NCI-H1092 (cell line): ENCODE data around the gene WAPL.
"Not testable (repeated sequence)": the region's sequence is repeated elsewhere in the genome, so short reads cannot be mapped to it uniquely, and the experiment has no call there.

ENCODE experiments used
- DNase-seq: peaks from one replicate; lab custom pipeline; 2025; lab: John Stamatoyannopoulos, UW

The WAPL gene

DNA sequence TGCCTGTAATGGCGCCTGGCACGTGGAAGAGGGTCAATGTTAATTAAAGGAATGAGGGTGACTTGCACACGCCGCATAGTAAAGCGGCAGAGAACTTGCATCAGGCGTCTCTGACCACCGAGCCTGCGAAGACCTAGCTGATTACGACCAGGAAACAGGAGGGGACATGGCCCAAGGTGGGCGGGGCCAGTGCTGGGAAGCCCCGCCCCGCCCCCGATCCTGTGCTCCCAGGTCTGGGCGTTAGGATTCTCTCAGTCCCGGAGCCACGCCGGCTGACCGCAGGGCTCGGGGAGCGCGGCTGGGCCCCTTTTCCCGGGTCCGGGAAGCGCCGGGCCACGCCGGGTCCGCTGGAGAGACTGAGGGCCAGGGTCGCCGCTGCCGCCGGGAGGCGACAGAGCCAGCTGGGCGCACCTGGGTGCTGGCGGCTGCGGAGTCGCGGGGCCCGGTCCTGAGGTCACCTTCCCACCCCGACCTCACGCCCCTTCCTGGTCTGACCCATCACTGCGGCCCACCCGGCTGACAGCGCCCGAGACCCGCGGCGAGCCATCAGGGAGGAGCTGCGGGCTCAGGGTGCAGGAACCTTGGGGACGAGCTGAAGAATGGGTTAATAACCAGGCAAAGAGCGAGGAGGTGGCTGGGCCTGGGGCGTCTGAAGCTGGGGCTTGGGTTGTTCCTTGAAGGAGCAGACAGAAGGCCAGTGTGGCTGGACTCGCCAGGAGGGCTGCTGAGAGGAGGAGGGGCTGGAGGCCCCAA lies 132.0 kb downstream of the WAPL start:
- no peak for DNase-seq

DNA sequence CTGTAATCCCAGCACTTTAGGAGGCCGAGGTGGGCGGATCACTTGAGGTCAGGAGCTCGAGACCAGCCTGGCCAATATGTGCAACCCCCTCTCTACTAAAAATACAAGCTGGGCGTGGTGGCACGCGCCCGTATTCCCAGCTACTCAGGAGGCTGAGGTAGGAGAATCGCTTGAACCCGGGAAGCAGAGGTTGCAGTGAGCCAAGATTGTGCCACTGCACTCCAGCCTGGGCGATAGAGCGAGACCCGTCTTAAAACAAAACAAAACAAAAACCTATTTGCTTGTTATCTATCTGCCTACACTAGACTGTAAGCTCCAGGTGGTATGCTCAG lies 132.5 kb downstream of the WAPL start:
- DNase-seq: not testable (repeated sequence)

GRCh38 chr10:86388119-86388704 lies 133.4 kb downstream of the WAPL start:
- DNase-seq: no peak

GRCh38 chr10:86387178-86387794 lies 134.3 kb downstream of the WAPL start:
- DNase-seq: no peak

- no peak for DNase-seq
Observed at GRCh38 chr10:86385806-86386205, 135.8 kb downstream of the WAPL start.
